ACC112 (cell line): ENCODE results near the gene MAGI1.

Experiments used
- H2AFZ ChIP-seq: fragments of 200-600 bp; sonication (generic); one replicate; pipeline ENCODE4 v1.6.0; 2017; ENCODE audit warnings: antibody characterized with exemption, low read length; ENCODE audit not compliant: unreplicated experiment
- H3K27ac ChIP-seq: fragments of 200-600 bp; sonication (generic); 2 replicates; pipeline ENCODE4 v1.5.1; 2014; ENCODE audit warnings: low read depth, mild to moderate bottlenecking, antibody characterized with exemption, low read length, moderate library complexity
- H3K27me3 ChIP-seq: fragments of 200-600 bp; sonication (generic); 2 replicates; pipeline ENCODE4 v1.6.1; 2014; ENCODE audit warnings: mild to moderate bottlenecking, antibody characterized with exemption, low read length, moderate library complexity, mixed read lengths; ENCODE audit not compliant: insufficient read depth
- H3K36me3 ChIP-seq: fragments of 200-600 bp; sonication (generic); 2 replicates; pipeline ENCODE4 v1.6.1; 2016; ENCODE audit warnings: mild to moderate bottlenecking, antibody characterized with exemption, low read length, moderate library complexity, mixed read lengths; ENCODE audit not compliant: insufficient read depth
- H3K4me1 ChIP-seq: fragments of 200-600 bp; sonication (generic); one replicate; pipeline ENCODE4 v1.6.1; 2016; ENCODE audit warnings: low read length, mixed read lengths; ENCODE audit not compliant: insufficient read depth, unreplicated experiment, control insufficient read depth
- H3K4me3 ChIP-seq: fragments of 200-600 bp; sonication (generic); 2 replicates; pipeline ENCODE4 v1.5.1; 2014; ENCODE audit warnings: mild to moderate bottlenecking, low read depth, low read length
- H3K79me2 ChIP-seq: fragments of 200-600 bp; sonication (generic); one replicate; pipeline ENCODE4 v1.6.0; 2016; ENCODE audit warnings: low read length; ENCODE audit not compliant: control insufficient read depth, unreplicated experiment, insufficient read depth

The MAGI1 gene

DNA sequence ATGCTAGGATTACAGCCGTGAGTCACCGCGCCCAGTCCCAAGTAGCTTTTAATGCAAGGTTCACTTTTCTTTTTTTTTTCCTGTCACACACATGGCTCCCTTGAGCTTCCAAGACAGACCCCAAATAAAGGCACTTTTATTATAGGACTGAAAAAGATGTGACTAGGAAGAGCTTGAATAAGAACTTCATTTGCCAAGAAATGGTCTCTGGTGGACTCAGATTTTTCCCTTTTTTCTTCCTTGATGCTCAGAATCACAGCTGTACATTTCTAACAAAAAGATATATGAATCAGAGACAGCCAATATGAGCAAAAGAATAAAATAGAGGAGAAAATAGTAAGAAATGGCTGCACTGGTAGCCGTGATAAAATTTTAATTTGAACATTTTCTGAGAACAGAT is 337.2 kb downstream of the MAGI1 start:
- no peak overlapping the region for H3K27ac ChIP-seq
- no peak overlapping the region for H3K4me3 ChIP-seq
- H2AFZ ChIP-seq: no peak overlapping the region
- no peaks in the 10 kb centered on the region for H3K4me1 ChIP-seq
- no peaks in the 10 kb centered on the region for H3K36me3 ChIP-seq
- no peaks in the 10 kb centered on the region for H3K79me2 ChIP-seq
- H3K27me3 ChIP-seq: no peaks in the 10 kb centered on the region

DNA sequence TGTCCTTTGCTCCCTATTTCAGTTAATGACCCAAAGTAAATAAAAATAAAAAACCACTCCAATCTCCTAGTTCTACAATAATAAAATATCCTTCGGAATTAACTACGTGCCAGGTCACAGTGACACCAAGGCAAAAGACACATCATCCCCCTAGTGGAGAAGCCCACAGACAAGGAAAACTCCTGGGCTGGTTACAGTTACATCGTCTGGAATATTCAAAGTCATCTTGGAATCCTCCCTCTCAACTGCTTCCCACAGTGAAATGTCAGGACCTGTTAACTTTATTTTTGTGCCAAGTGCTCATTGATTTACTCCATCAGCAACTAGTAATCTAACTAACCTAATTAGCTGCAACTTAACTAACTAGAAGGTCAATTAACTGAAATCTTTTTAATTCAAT is 349.3 kb downstream of the MAGI1 start:
- H2AFZ ChIP-seq: no peak overlapping the region
- H3K4me1 ChIP-seq: peaks cover 6% of the 10 kb centered on the region
- H3K4me3 ChIP-seq: no peak overlapping the region
- no peak overlapping the region for H3K27ac ChIP-seq
- H3K79me2 ChIP-seq: no peaks in the 10 kb centered on the region
- no peaks in the 10 kb centered on the region for H3K27me3 ChIP-seq
- H3K36me3 ChIP-seq: no peaks in the 10 kb centered on the region

DNA sequence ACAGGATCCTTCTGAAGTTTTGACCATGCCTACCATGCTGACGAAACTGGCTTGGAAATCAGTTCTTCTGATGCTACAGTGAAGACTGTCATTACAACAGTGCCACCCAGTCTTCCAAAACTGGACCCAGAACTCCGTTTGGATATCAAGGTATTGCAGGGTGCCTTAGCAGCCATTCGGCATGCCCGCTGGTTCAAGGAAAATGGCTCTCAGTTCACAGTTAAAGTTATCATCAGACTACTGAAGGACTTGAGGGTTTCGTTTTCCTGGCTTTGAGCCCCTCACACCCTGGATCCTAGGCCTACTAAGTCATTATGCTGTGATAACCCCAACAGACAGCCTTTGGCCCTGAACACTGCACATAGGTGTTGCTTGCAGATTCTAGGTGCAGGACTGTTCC is 351.0 kb downstream of the MAGI1 start:
- Histone ChIP-seq H3K4me3 (no peak overlapping the region), H3K27ac (no peak overlapping the region), H3K36me3 (no peaks in the 10 kb centered on the region), H3K27me3 (no peaks in the 10 kb centered on the region), H3K4me1 (peaks cover 6% of the 10 kb centered on the region), H3K79me2 (no peaks in the 10 kb centered on the region), H2AFZ (no peak overlapping the region)

DNA sequence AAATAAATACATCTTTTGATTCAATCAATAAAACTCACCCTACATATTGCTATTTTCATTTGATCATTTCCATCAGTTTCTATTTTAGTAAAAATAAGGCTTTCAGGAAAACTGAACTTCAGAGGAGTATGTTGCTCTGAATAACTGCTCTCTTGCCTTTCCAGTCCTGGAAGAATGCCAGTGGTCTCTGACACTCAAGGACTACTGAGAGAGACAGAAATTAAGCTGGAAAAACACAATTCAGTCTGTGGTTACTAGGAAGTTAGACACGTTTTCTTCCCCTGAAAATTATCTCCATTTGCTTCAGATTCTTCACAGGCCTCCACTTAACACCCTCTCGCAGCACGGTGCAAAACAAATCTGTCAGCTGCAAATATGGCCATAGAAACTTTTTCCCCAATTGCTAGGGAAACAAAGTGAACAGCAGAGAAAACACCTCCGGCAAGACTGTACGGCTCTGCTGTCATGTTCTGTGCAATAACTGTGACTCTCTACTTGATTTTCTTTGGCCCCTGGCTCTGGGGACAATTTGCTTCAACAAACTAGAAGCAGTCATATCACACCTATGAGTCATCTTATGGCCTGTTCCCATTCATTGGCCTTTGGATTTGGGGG is 353.0 kb downstream of the MAGI1 start:
- H3K27ac ChIP-seq: no peak overlapping the region
- H3K36me3 ChIP-seq: no peaks in the 10 kb centered on the region
- no peaks in the 10 kb centered on the region for H3K27me3 ChIP-seq
- no peaks in the 10 kb centered on the region for H3K79me2 ChIP-seq
- H3K4me3 ChIP-seq: no peak overlapping the region
- H2AFZ ChIP-seq: no peak overlapping the region
- peaks cover 6% of the 10 kb centered on the region for H3K4me1 ChIP-seq

DNA sequence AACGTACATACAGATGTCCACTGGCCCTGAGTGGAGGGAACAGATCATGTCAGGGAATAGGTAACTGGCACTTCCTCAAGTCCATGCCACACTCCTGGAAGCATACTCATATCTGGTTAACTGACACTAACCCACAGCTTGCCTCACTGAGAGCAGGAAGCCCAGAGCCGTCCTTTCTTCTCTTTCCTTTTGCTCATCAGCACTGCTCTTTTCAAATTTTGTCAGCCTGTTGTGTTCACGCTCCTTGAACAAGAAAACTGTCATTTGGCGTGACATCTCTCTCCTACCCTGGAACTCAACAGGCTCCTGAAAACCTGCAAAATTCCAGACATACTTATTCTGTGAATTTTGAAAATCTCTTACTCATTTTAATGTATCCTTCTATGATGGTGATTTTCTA is 360.2 kb downstream of the MAGI1 start:
- Histone ChIP-seq H2AFZ (no peak overlapping the region), H3K79me2 (peaks cover 2% of the 10 kb centered on the region), H3K27ac (no peak overlapping the region)

DNA sequence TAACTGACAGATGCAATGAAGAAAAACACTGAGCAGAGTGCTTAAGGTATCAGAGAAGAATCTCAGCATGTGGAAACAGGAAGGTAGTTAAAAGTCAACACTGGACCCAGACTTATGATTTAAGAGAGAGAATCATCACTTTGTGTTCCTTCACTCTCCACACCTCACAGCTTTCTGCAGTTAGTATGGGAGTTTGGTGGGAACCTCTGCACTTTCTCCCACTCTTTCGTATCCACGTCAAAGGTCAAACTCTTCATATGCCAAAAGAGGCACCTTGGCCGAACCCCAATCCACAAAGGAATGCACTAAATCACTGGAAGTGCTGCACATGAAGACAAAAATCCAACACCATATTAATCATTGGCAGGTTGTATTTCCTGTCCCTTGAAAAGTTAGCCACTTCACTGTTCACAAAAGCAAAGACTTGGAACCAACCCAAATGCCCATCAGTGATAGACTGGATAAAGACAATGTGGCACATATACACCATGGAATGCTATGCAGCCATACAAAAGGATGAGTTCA is 361.2 kb downstream of the MAGI1 start:
- H3K36me3 ChIP-seq: no peaks in the 10 kb centered on the region
- H3K79me2 ChIP-seq: peaks cover 2% of the 10 kb centered on the region
- H3K4me1 ChIP-seq: no peaks in the 10 kb centered on the region
- no peak overlapping the region for H2AFZ ChIP-seq
- H3K27me3 ChIP-seq: no peaks in the 10 kb centered on the region
- no peak overlapping the region for H3K27ac ChIP-seq
- no peak overlapping the region for H3K4me3 ChIP-seq

More for the DNA sequence above, 360.2 kb downstream of the MAGI1 start:
- Histone ChIP-seq H3K4me1 (no peaks in the 10 kb centered on the region), H3K36me3 (no peaks in the 10 kb centered on the region), H3K27me3 (no peaks in the 10 kb centered on the region), H3K4me3 (no peak overlapping the region)

DNA sequence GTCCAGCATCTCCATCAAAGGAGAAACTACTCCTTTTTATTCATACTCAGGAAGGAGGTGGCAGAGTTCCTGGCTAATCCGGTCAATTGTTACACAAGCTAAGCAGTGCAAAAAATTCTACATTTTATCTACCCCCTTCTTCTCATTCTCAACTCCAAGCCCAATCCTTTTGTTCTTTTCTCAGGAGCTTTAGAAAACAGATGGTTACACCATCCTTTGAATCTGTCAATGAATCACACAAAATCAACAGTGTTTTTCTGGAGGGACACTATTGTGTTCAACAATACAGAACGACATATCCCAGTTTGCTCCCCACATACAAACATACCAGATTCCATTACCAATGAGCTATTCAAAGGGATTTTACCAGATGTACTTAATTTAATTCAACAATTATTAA is 362.1 kb downstream of the MAGI1 start:
- H3K36me3 ChIP-seq: no peaks in the 10 kb centered on the region
- no peak overlapping the region for H3K4me3 ChIP-seq
- no peak overlapping the region for H2AFZ ChIP-seq
- H3K79me2 ChIP-seq: peaks cover 3% of the 10 kb centered on the region
- H3K4me1 ChIP-seq: no peaks in the 10 kb centered on the region
- H3K27me3 ChIP-seq: no peaks in the 10 kb centered on the region
- no peak overlapping the region for H3K27ac ChIP-seq

DNA sequence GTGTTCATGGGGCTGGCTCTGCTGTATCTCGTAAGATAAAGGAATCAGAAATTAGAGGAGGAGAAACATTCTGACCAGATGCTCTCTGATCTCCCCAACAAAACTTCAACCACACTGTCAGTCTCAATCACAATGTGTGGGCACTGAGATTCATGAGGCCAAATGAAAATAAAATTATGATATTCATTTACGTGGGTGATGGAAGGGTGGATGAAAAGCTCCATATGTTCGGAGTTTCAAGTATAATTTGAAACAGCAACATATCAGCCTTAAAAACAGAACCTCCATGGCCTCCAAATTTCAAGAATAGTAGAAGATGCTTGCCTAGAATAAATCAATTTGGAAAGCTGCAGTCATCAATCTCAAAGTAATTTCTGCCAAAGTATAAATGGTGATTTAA is 363.7 kb downstream of the MAGI1 start:
- Histone ChIP-seq H3K27me3 (no peaks in the 10 kb centered on the region), H2AFZ (no peak overlapping the region), H3K36me3 (no peaks in the 10 kb centered on the region), H3K4me3 (no peak overlapping the region), H3K27ac (no peak overlapping the region), H3K79me2 (peaks cover 5% of the 10 kb centered on the region), H3K4me1 (no peaks in the 10 kb centered on the region)

DNA sequence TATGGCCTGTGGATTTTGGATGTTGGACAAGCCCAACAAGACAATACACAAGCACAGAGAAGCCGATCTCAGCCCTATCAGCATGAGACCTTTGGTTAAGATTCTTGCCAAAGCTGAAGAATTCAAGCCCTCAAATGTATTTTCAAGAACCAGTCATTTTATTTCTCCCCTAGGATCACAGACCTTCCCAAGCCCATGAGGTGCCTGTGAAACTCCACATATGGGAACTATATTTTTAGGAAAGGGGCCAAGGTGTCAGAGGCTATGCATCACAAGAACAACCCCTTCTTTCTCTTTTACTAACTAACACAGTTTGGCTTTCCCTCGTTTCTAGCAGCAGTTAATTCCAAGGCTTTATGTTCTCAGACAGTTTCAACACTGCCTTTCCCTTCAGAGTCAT is 364.5 kb downstream of the MAGI1 start:
- Histone ChIP-seq H3K27ac (no peak overlapping the region), H3K79me2 (peaks cover 5% of the 10 kb centered on the region), H3K4me1 (peaks cover 7% of the 10 kb centered on the region), H2AFZ (no peak overlapping the region), H3K4me3 (no peak overlapping the region), H3K36me3 (no peaks in the 10 kb centered on the region), H3K27me3 (no peaks in the 10 kb centered on the region)

DNA sequence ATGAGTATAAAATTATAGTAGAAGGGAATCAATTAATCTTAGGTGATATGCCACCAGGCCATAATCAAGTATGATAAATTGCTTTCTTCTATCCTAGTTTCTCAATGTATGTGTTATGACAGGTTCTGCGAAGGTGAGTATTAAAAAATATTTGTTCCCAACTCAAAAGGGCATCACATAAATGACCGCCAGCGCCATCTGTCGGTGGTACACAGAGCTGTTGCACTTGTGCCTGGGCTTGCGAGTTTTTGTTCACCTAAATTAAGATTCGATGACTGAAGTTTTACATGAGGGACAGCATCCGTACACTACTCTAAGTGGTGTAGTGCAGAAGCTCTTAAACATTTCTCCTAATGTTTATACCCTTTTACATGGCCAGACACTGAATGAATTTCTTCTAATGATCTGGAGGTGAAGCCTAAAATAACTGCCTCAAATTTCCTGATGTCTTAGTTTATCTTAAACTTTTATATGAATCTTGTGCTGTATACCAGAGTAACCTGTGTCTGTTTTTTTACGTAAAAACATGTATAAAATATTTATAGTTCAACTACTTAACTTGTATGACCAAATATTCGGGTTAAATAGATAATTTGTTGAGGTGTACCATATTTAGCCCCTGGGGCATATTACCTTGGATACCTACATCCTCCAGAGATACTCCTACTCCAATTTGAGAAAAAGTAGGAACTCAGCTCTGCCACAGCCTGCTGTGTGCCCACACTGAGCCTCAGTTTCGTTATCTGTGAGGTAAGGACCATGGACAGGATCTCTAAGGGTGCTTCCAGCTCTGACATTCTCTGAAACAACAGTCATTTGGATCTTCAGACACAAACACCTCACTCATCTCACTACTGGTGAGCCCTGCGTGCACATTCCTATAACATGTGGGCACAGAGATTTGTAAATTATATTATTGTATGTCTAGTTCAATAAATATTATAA is 365.6 kb downstream of the MAGI1 start:
- Histone ChIP-seq H2AFZ (no peak overlapping the region), H3K4me3 (no peak overlapping the region), H3K36me3 (no peaks in the 10 kb centered on the region), H3K27ac (no peak overlapping the region), H3K79me2 (peaks cover 5% of the 10 kb centered on the region), H3K27me3 (no peaks in the 10 kb centered on the region), H3K4me1 (peaks cover 9% of the 10 kb centered on the region)

DNA sequence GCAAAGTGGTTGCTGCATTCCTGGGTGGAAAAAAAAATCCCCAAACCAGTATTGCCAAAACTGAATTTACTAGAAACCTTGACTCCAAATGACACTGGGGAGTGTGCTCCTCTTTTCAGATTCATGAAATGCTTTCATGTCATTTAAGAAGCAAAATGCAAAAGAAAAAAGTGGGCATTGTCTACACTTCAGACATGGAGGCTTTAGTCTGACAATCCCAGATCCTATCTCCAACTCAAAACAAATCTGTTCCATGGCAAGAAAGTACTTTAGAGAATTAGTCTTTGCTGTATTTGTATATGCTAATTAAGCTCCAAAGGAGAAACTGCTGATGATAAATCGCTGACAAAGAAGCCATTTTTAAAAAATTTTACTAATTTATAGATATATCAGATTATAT is 366.7 kb downstream of the MAGI1 start:
- no peak overlapping the region for H3K27ac ChIP-seq

More for the DNA sequence above, 366.7 kb downstream of the MAGI1 start:
- Histone ChIP-seq H3K4me1 (peaks cover 9% of the 10 kb centered on the region), H3K27me3 (no peaks in the 10 kb centered on the region), H2AFZ (no peak overlapping the region), H3K36me3 (no peaks in the 10 kb centered on the region), H3K4me3 (no peak overlapping the region), H3K79me2 (peaks cover 5% of the 10 kb centered on the region)
